H1 (cell line): ENCODE data around the gene AMHR2. TPM values are rescaled to one million over a fixed set of nuclear protein-coding genes. Genes with fewer than 3 reads are reported as not detected.

Experiments
- ATF2 ChIP-seq: IDR thresholded peaks from 2 replicates; pipeline ENCODE4 v1.6.1; 2012; ENCODE audit warnings: low read length, inconsistent platforms
- CHD7 ChIP-seq: fragments of 300-600 bp; sonication (generic); IDR thresholded peaks from 2 replicates; pipeline ENCODE4 v1.7.1; 2012; ENCODE audit warnings: low read length, moderate library complexity, mild to moderate bottlenecking, inconsistent platforms; ENCODE audit not compliant: insufficient replicate concordance
- CTBP2 ChIP-seq: IDR thresholded peaks from 2 replicates; pipeline ENCODE4 v1.7.0; 2011; ENCODE audit warnings: borderline replicate concordance, mild to moderate bottlenecking, moderate library complexity, mixed read lengths, low read length; ENCODE audit not compliant: insufficient read depth, insufficient read length
- EP300 ChIP-seq, 2 experiments: IDR thresholded peaks; 1 replicate in 1 of 2; 2 replicates in 1 of 2; pipeline ENCODE4 v1.6.1; 2011 to 2012; ENCODE audit warnings: low read depth in 2 of 2, low read length in 2 of 2, mild to moderate bottlenecking in 2 of 2, borderline replicate concordance in 1 of 2, inconsistent platforms in 1 of 2, moderate library complexity in 1 of 2
- HDAC6 ChIP-seq: IDR thresholded peaks from one replicate; pipeline ENCODE4 v1.7.1; 2012; ENCODE audit warnings: low read depth, mild to moderate bottlenecking, inconsistent platforms, low read length, moderate library complexity
- KDM4A ChIP-seq: IDR thresholded peaks from one replicate; pipeline ENCODE4 v1.7.1; 2012; ENCODE audit warnings: low read depth, mild to moderate bottlenecking, moderate library complexity, low read length, inconsistent platforms; ENCODE audit not compliant: severe bottlenecking
- POLR2A ChIP-seq, 2 experiments: IDR thresholded peaks; 1 replicate in 1 of 2; 2 replicates in 1 of 2; pipeline ENCODE4 v1.6.1; 2011; ENCODE audit warnings: low read depth in 2 of 2, low read length in 2 of 2, mild to moderate bottlenecking in 2 of 2; ENCODE audit errors: control extremely low read depth in 1 of 2
- POLR2AphosphoS5 ChIP-seq: IDR thresholded peaks from 2 replicates; pipeline ENCODE4 v1.6.1; 2011; ENCODE audit warnings: low read depth, low read length
- SIRT6 ChIP-seq: IDR thresholded peaks from one replicate; pipeline ENCODE4 v1.7.1; 2012; ENCODE audit warnings: low read length, inconsistent platforms
- SIX5 ChIP-seq: IDR thresholded peaks from 2 replicates; pipeline ENCODE4 v1.6.1; 2011; ENCODE audit warnings: mild to moderate bottlenecking, low read depth, low read length
- polyA plus RNA-seq, 7 experiments: library from polyadenylated mRNA; depleted of rRNA in 3 of 7; stranded (reverse) in 5 of 7; unstranded in 2 of 7; fragments of >200 nt in 5 of 7; fragments of 200-250 nt in 2 of 7; gene quantifications; 1 replicate in 5 of 7; 2 replicates in 1 of 7; 4 replicates in 1 of 7; pipeline versions ENCODE4 v1.2.1 to v1.2.3, GENCODE V29; 2011 to 2013; ENCODE audit warnings: missing spikeins in 2 of 7, mixed read lengths in 2 of 7
- total RNA-seq: library from RNA; stranded (reverse); fragmentation: NEBNext Ultra II Directional; extraction: Animal tissue kit (Norgen Biotek cat#: 25700); gene quantifications from 2 replicates; pipeline ENCODE4 v1.2.1, GENCODE V29; 2021

The AMHR2 gene
- total and polyA plus RNA-seq, 2 of the 8 experiments (the other 6 are each of a cell fraction or from before 2014, with no cell fraction given) = 0.29 to 0.35 TPM

GRCh38 chr12:53451661-53452158, 28.1 kb downstream of the AMHR2 start, which contains the start of gene PCBP2 (continued):
- TF ChIP-seq CHD7 = no peak
- TF ChIP-seq SIX5 = peak; percentile 19; the same call in 1 of the 2 replicates
- peak in 1 of 2 experiments; percentile 86; a peak in 1 of 3 replicates for TF ChIP-seq EP300 (IDR thresholded peaks at IDR 0.05; ENCODE audit: borderline replicate concordance in 1 of 2, low read depth in 2 of 2, low read length in 2 of 2)
- no peak for TF ChIP-seq HDAC6
- no peak for TF ChIP-seq CTBP2
- peak; percentile 76 for TF ChIP-seq ATF2
- no peak; the same call in none of the 2 replicates for TF ChIP-seq POLR2AphosphoS5
- TF ChIP-seq KDM4A = no peak
- peak; percentile 91 for TF ChIP-seq POLR2A (IDR thresholded peaks at IDR 0.05; ENCODE audit: control extremely low read depth in 1 of 2, low read depth in 2 of 2, low read length in 2 of 2)
- no peak for TF ChIP-seq SIRT6
